WTC11 (cell line): ENCODE measurements around the gene MAZ. TPM values are rescaled to one million over a fixed set of nuclear protein-coding genes. Genes with fewer than 3 reads are reported as not detected.

ENCODE experiments used
- CREB1 ChIP-seq: sonication (generic); formaldehyde crosslinking; IDR thresholded peaks from 2 replicates; pipeline ENCODE4 v1.8.0; 2023; ENCODE audit warnings: mild to moderate bottlenecking, missing genetic modification reagents
- ELF4 ChIP-seq: sonication (generic); formaldehyde crosslinking; IDR thresholded peaks from 2 replicates; pipeline ENCODE4 v1.8.1; 2022; ENCODE audit warnings: low read depth, mild to moderate bottlenecking, moderate library complexity, missing genetic modification reagents
- ETV6 ChIP-seq: sonication (generic); formaldehyde crosslinking; IDR thresholded peaks from 2 replicates; pipeline ENCODE4 v1.8.1; 2022; ENCODE audit warnings: mild to moderate bottlenecking, missing genetic modification reagents
- FOXK1 ChIP-seq: sonication (generic); formaldehyde crosslinking; IDR thresholded peaks from 2 replicates; pipeline ENCODE4 v1.8.0; 2022; ENCODE audit warnings: mild to moderate bottlenecking, moderate library complexity, missing genetic modification reagents
- FOXP1 ChIP-seq: sonication (generic); formaldehyde crosslinking; IDR thresholded peaks from 2 replicates; pipeline ENCODE4 v1.8.0; 2022; ENCODE audit warnings: missing genetic modification reagents, mild to moderate bottlenecking, moderate library complexity, borderline replicate concordance
- GTF2I ChIP-seq: fragments of 250-450 bp; sonication (Bioruptor Pico); conservative IDR thresholded peaks from 2 replicates; pipeline ENCODE4 v1.4.0; 2021; ENCODE audit warnings: mild to moderate bottlenecking
- JAZF1 ChIP-seq: fragments of 250-450 bp; sonication (Bioruptor Pico); IDR thresholded peaks from 2 replicates; pipeline ENCODE4 v1.9.0; 2021; ENCODE audit warnings: moderate library complexity, mild to moderate bottlenecking, inconsistent platforms
- JUN ChIP-seq: sonication (generic); formaldehyde crosslinking; IDR thresholded peaks from 2 replicates; pipeline ENCODE4 v1.8.0; 2023; ENCODE audit warnings: mild to moderate bottlenecking, missing genetic modification reagents
- MXD4 ChIP-seq: fragments of 250-450 bp; sonication (Bioruptor Pico); IDR thresholded peaks from 2 replicates; pipeline ENCODE4 v1.8.0; 2021; ENCODE audit warnings: mild to moderate bottlenecking, moderate library complexity, borderline replicate concordance
- MYBL2 ChIP-seq: sonication (generic); formaldehyde crosslinking; IDR thresholded peaks from 2 replicates; pipeline ENCODE4 v1.8.1; 2023; ENCODE audit warnings: mild to moderate bottlenecking, moderate library complexity, missing genetic modification reagents
- NFE2L1 ChIP-seq: sonication (generic); formaldehyde crosslinking; IDR thresholded peaks from 2 replicates; pipeline ENCODE4 v1.8.1; 2023; ENCODE audit warnings: missing genetic modification reagents
- NR3C1 ChIP-seq: sonication (generic); formaldehyde crosslinking; conservative IDR thresholded peaks from 2 replicates; pipeline ENCODE4 v1.8.1; 2023; ENCODE audit warnings: low read depth, mild to moderate bottlenecking, missing genetic modification reagents
- OVOL2 ChIP-seq: fragments of 250-450 bp; sonication (Bioruptor Pico); IDR thresholded peaks from 2 replicates; pipeline ENCODE4 v1.9.0; 2021; ENCODE audit warnings: mild to moderate bottlenecking, borderline replicate concordance
- RELA ChIP-seq: sonication (generic); formaldehyde crosslinking; IDR thresholded peaks from 2 replicates; pipeline ENCODE4 v1.8.1; 2022; ENCODE audit warnings: missing genetic modification reagents, mild to moderate bottlenecking, borderline replicate concordance
- TP53 ChIP-seq: sonication (generic); formaldehyde crosslinking; IDR thresholded peaks from 2 replicates; pipeline ENCODE4 v1.8.1; 2023; ENCODE audit warnings: mild to moderate bottlenecking, missing genetic modification reagents
- ZNF232 ChIP-seq: sonication (generic); formaldehyde crosslinking; IDR thresholded peaks from 2 replicates; pipeline ENCODE4 v1.8.0; 2022; ENCODE audit warnings: mild to moderate bottlenecking, missing genetic modification reagents
- ZNF423 ChIP-seq: fragments of 250-450 bp; sonication (Bioruptor Pico); IDR thresholded peaks from 2 replicates; pipeline ENCODE4 v2.1.2; 2022; ENCODE audit warnings: mild to moderate bottlenecking, moderate library complexity
- ZNF671 ChIP-seq: fragments of 250-450 bp; sonication (Bioruptor Pico); IDR thresholded peaks from 2 replicates; pipeline ENCODE4 v1.8.0; 2021; ENCODE audit warnings: mild to moderate bottlenecking
- total RNA-seq: library from RNA; stranded (reverse); gene quantifications from 3 replicates; pipeline ENCODE4 v1.2.3, GENCODE V29; 2021
- TF ChIP-seq, protein P1 (sequence below): fragments of 250-450 bp; sonication (Bioruptor Pico); IDR thresholded peaks from 2 replicates; pipeline ENCODE4 v2.1.2; 2022; ENCODE audit warnings: mild to moderate bottlenecking, moderate library complexity
- TF ChIP-seq, protein P2 (sequence below): sonication (generic); formaldehyde crosslinking; conservative IDR thresholded peaks from 2 replicates; pipeline ENCODE4 v1.8.1; 2022; ENCODE audit warnings: mild to moderate bottlenecking, missing genetic modification reagents
- TF ChIP-seq, protein P3 (sequence below): sonication (generic); formaldehyde crosslinking; IDR thresholded peaks from 2 replicates; pipeline ENCODE4 v1.8.0; 2023; ENCODE audit warnings: mild to moderate bottlenecking, missing genetic modification reagents
- TF ChIP-seq, protein P4 (sequence below): sonication (generic); formaldehyde crosslinking; IDR thresholded peaks from 2 replicates; pipeline ENCODE4 v1.8.1; 2022; ENCODE audit warnings: low read depth, mild to moderate bottlenecking, moderate library complexity, missing genetic modification reagents, borderline replicate concordance
- TF ChIP-seq, protein P5 (sequence below): sonication (generic); formaldehyde crosslinking; IDR thresholded peaks from 2 replicates; pipeline ENCODE4 v1.8.1; 2022; ENCODE audit warnings: mild to moderate bottlenecking, missing genetic modification reagents, moderate library complexity, borderline replicate concordance
- TF ChIP-seq, protein P6 (sequence below): sonication (generic); formaldehyde crosslinking; IDR thresholded peaks from 2 replicates; pipeline ENCODE4 v1.8.0; 2022; ENCODE audit warnings: mild to moderate bottlenecking, missing genetic modification reagents
- TF ChIP-seq, protein P7 (sequence below): sonication (generic); formaldehyde crosslinking; IDR thresholded peaks from 2 replicates; pipeline ENCODE4 v1.8.1; 2023; ENCODE audit warnings: mild to moderate bottlenecking, missing genetic modification reagents, borderline replicate concordance

The MAZ gene
- total RNA-seq, 1 experiment from 2014 or later, result 405 TPM

DNA sequence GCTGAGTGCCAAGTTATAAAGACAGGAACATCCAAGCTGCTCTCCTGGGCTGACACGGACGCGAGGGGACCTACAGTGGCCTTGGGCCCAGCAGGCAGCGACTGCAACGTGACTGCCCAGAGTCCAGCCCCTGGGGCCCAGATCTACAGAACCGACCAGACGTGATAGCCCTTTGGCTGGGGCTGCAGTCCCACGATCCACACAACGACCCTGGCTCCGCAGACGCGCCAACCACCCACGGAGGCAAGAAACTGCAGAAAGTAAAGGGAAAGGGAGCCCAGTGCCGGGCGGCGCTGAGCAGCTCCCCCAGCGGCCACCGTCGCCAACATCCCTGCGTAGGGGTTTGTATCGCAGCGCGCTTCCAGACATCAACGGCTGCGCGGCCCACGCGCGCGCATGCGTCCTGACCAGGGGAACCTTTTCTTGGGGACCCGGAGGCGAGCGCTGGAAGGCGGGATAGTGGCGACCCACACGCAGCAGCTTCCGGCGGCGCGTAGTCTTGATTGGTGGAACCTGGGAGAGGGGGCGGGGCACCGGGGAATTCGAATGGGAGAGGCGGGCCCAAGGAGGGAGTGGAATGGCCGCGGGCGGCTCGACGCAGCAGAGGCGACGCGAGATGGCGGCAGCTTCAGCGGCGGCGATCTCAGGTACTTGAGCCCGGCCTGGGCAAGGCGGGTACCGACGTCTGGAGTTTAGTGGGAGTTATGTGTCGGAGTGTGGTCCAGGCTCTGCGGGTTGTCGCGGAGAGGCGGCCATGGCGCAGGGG, 16.0 kb upstream of the MAZ start, which contains the start of gene KIF22 (continued):
- TF ChIP-seq, protein P1, sequence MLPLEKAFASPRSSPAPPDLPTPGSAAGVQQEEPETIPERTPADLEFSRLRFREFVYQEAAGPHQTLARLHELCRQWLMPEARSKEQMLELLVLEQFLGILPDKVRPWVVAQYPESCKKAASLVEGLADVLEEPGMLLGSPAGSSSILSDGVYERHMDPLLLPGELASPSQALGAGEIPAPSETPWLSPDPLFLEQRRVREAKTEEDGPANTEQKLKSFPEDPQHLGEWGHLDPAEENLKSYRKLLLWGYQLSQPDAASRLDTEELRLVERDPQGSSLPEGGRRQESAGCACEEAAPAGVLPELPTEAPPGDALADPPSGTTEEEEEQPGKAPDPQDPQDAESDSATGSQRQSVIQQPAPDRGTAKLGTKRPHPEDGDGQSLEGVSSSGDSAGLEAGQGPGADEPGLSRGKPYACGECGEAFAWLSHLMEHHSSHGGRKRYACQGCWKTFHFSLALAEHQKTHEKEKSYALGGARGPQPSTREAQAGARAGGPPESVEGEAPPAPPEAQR (CRISPR knock-in tag), result no peak
- TF ChIP-seq FOXP1 (CRISPR knock-in tag) (no peak), ZNF671 (CRISPR knock-in tag) (no peak), ZNF423 (CRISPR knock-in tag) (no peak), CREB1 (CRISPR knock-in tag) (0 out of 2 replicates have a peak, but pooled peaks have one; percentile 48), ELF4 (CRISPR knock-in tag) (no peak), RELA (CRISPR knock-in tag) (0 out of 2 replicates have a peak, but pooled peaks have one; percentile 42), TP53 (CRISPR knock-in tag) (no peak), NFE2L1 (CRISPR knock-in tag) (no peak; the same call in 1 of the 2 replicates), GTF2I (no peak), MXD4 (no peak), ZNF232 (peak; percentile 87), JAZF1 (CRISPR knock-in tag) (no peak), OVOL2 (CRISPR knock-in tag) (no peak), ETV6 (peak; percentile 92), MYBL2 (CRISPR knock-in tag) (peak; percentile 99), JUN (no peak), FOXK1 (peak; percentile 50; the same call in 1 of the 2 replicates), NR3C1 (CRISPR knock-in tag) (no peak)
- TF ChIP-seq, protein P2, sequence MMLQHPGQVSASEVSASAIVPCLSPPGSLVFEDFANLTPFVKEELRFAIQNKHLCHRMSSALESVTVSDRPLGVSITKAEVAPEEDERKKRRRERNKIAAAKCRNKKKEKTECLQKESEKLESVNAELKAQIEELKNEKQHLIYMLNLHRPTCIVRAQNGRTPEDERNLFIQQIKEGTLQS (CRISPR knock-in tag), result no peak
- TF ChIP-seq, protein P3, sequence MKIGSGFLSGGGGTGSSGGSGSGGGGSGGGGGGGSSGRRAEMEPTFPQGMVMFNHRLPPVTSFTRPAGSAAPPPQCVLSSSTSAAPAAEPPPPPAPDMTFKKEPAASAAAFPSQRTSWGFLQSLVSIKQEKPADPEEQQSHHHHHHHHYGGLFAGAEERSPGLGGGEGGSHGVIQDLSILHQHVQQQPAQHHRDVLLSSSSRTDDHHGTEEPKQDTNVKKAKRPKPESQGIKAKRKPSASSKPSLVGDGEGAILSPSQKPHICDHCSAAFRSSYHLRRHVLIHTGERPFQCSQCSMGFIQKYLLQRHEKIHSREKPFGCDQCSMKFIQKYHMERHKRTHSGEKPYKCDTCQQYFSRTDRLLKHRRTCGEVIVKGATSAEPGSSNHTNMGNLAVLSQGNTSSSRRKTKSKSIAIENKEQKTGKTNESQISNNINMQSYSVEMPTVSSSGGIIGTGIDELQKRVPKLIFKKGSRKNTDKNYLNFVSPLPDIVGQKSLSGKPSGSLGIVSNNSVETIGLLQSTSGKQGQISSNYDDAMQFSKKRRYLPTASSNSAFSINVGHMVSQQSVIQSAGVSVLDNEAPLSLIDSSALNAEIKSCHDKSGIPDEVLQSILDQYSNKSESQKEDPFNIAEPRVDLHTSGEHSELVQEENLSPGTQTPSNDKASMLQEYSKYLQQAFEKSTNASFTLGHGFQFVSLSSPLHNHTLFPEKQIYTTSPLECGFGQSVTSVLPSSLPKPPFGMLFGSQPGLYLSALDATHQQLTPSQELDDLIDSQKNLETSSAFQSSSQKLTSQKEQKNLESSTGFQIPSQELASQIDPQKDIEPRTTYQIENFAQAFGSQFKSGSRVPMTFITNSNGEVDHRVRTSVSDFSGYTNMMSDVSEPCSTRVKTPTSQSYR (CRISPR knock-in tag), result peak; percentile 41; the same call in 1 of the 2 replicates
- TF ChIP-seq, protein P4, sequence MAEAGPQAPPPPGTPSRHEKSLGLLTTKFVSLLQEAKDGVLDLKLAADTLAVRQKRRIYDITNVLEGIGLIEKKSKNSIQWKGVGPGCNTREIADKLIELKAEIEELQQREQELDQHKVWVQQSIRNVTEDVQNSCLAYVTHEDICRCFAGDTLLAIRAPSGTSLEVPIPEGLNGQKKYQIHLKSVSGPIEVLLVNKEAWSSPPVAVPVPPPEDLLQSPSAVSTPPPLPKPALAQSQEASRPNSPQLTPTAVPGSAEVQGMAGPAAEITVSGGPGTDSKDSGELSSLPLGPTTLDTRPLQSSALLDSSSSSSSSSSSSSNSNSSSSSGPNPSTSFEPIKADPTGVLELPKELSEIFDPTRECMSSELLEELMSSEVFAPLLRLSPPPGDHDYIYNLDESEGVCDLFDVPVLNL (CRISPR knock-in tag), result peak; percentile 78; the same call in 1 of the 2 replicates
- TF ChIP-seq, protein P5, sequence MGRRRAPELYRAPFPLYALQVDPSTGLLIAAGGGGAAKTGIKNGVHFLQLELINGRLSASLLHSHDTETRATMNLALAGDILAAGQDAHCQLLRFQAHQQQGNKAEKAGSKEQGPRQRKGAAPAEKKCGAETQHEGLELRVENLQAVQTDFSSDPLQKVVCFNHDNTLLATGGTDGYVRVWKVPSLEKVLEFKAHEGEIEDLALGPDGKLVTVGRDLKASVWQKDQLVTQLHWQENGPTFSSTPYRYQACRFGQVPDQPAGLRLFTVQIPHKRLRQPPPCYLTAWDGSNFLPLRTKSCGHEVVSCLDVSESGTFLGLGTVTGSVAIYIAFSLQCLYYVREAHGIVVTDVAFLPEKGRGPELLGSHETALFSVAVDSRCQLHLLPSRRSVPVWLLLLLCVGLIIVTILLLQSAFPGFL, result peak; percentile 67; the same call in 1 of the 2 replicates
- TF ChIP-seq, protein P6, sequence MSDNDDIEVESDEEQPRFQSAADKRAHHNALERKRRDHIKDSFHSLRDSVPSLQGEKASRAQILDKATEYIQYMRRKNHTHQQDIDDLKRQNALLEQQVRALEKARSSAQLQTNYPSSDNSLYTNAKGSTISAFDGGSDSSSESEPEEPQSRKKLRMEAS, result peak; percentile 87
- TF ChIP-seq, protein P7, sequence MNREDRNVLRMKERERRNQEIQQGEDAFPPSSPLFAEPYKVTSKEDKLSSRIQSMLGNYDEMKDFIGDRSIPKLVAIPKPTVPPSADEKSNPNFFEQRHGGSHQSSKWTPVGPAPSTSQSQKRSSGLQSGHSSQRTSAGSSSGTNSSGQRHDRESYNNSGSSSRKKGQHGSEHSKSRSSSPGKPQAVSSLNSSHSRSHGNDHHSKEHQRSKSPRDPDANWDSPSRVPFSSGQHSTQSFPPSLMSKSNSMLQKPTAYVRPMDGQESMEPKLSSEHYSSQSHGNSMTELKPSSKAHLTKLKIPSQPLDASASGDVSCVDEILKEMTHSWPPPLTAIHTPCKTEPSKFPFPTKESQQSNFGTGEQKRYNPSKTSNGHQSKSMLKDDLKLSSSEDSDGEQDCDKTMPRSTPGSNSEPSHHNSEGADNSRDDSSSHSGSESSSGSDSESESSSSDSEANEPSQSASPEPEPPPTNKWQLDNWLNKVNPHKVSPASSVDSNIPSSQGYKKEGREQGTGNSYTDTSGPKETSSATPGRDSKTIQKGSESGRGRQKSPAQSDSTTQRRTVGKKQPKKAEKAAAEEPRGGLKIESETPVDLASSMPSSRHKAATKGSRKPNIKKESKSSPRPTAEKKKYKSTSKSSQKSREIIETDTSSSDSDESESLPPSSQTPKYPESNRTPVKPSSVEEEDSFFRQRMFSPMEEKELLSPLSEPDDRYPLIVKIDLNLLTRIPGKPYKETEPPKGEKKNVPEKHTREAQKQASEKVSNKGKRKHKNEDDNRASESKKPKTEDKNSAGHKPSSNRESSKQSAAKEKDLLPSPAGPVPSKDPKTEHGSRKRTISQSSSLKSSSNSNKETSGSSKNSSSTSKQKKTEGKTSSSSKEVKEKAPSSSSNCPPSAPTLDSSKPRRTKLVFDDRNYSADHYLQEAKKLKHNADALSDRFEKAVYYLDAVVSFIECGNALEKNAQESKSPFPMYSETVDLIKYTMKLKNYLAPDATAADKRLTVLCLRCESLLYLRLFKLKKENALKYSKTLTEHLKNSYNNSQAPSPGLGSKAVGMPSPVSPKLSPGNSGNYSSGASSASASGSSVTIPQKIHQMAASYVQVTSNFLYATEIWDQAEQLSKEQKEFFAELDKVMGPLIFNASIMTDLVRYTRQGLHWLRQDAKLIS (CRISPR knock-in tag), result 0 out of 2 replicates have a peak, but pooled peaks have one; percentile 71
